ENCODE measurements around the gene KIF26B.

DNA sequence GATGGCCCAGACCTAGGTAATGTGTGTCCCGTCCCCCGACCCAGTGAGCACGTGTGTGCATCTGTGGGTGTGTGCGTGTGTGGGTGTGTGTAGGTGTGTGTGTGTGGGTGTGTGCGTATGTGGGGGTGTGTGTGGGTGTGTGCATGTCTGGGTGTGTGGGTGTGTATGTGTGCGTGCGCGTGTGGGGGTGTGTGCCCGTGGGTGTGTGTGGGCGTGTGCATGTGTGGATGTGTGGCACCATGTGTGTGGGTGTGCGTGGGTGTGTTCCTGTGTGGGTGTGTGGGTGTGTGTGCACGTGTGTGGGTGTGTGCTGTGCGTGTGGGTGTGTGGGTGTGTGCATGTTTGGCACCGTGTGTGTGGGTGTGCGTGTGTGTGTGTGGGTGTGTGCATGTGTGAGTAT lies 309.5 kb downstream of the KIF26B start:
- no peak for TF ChIP-seq EZH2 (IDR thresholded peaks at IDR 0.05; ENCODE audit: insufficient read depth, poor library complexity, severe bottlenecking)
- no peak for TF ChIP-seq EZH2phosphoT487 (IDR thresholded peaks at IDR 0.05; ENCODE audit: insufficient read depth, low read depth)

All from GM23248 (cell line).